ENCODE results near the gene FAM83G.
A peak's percentile ranks its signal among the peaks of the same experiment; 100 is the strongest.

FAM83G gene

DNA sequence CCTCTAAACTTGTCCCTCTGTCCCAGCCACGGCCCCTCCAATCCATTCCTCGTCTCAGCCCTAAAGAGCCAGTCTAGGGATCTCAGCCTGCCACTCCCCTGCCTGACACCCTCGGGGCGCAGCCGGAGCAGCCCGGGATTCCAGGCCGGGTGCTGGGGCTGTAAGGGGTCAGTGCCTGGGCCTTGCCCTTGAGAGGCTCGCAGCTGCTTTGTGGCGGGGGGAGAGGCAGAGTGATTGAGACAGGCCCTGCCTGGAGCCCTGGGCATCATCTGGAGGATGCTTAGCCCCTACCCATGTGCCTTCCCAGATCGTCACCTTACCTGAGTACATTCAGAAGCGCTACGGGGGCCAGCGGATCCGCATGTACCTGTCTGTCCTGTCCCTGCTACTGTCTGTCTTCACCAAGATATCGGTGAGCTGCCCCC lies 44.3 kb downstream of the FAM83G start:
- Histone ChIP-seq H3K27ac (ENCODE audit: extremely low read depth, low read depth, low read length) (no peak overlapping the region), H3K36me3 (ENCODE audit: control insufficient read depth in 2 of 2, insufficient read depth in 1 of 2, low read length in 2 of 2) (no peaks in the 10 kb centered on the region), H3K9me3 (ENCODE audit: control insufficient read depth, insufficient read depth, low read depth, low read length) (no peaks in the 10 kb centered on the region), H3K4me3 (ENCODE audit: low read depth, low read length) (no peak overlapping the region), H3K4me1 (ENCODE audit: control insufficient read depth, insufficient read depth, low read length) (no peaks in the 10 kb centered on the region)
- POLR2A ChIA-PET = interaction anchor here (1.0 kb wide), 1 partner anchor 173 kb away, joined by 3 read pairs; no protein-coding TSS in a partner anchor
- TF ChIP-seq ZNF555 (tag by site-specific recombination; conservative IDR thresholded peaks at IDR 0.05) (no peak), ZBTB1 (tag by site-specific recombination; IDR thresholded peaks at IDR 0.05) (no peak), ZNF140 (tag by site-specific recombination; IDR thresholded peaks at IDR 0.05) (no peak), ZNF155 (tag by site-specific recombination; IDR thresholded peaks at IDR 0.05) (no peak), ZFP3 (tag by site-specific recombination; IDR thresholded peaks at IDR 0.05; ENCODE audit: low read depth) (no peak), ZNF548 (tag by site-specific recombination; IDR thresholded peaks at IDR 0.05) (no peak), ZNF521 (tag by site-specific recombination; IDR thresholded peaks at IDR 0.05) (no peak), ZNF202 (tag by site-specific recombination; IDR thresholded peaks at IDR 0.05; ENCODE audit: borderline replicate concordance) (no peak), ZNF558 (tag by site-specific recombination; IDR thresholded peaks at IDR 0.05) (no peak), ZNF223 (tag by site-specific recombination; IDR thresholded peaks at IDR 0.05) (no peak), EGR2 (tag by site-specific recombination; IDR thresholded peaks at IDR 0.05; ENCODE audit: low read depth) (no peak), BCL11A (tag by site-specific recombination; IDR thresholded peaks at IDR 0.05; ENCODE audit: low read depth) (no peak)
- TF ChIP-seq, protein P1, sequence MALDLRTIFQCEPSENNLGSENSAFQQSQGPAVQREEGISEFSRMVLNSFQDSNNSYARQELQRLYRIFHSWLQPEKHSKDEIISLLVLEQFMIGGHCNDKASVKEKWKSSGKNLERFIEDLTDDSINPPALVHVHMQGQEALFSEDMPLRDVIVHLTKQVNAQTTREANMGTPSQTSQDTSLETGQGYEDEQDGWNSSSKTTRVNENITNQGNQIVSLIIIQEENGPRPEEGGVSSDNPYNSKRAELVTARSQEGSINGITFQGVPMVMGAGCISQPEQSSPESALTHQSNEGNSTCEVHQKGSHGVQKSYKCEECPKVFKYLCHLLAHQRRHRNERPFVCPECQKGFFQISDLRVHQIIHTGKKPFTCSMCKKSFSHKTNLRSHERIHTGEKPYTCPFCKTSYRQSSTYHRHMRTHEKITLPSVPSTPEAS (tag by site-specific recombination; IDR thresholded peaks at IDR 0.05) = no peak
- TF ChIP-seq, protein P2, sequence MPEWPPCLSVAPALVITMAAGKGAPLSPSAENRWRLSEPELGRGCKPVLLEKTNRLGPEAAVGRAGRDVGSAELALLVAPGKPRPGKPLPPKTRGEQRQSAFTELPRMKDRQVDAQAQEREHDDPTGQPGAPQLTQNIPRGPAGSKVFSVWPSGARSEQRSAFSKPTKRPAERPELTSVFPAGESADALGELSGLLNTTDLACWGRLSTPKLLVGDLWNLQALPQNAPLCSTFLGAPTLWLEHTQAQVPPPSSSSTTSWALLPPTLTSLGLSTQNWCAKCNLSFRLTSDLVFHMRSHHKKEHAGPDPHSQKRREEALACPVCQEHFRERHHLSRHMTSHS (tag by site-specific recombination; IDR thresholded peaks at IDR 0.05) = no peak
- TF ChIP-seq, protein P3, sequence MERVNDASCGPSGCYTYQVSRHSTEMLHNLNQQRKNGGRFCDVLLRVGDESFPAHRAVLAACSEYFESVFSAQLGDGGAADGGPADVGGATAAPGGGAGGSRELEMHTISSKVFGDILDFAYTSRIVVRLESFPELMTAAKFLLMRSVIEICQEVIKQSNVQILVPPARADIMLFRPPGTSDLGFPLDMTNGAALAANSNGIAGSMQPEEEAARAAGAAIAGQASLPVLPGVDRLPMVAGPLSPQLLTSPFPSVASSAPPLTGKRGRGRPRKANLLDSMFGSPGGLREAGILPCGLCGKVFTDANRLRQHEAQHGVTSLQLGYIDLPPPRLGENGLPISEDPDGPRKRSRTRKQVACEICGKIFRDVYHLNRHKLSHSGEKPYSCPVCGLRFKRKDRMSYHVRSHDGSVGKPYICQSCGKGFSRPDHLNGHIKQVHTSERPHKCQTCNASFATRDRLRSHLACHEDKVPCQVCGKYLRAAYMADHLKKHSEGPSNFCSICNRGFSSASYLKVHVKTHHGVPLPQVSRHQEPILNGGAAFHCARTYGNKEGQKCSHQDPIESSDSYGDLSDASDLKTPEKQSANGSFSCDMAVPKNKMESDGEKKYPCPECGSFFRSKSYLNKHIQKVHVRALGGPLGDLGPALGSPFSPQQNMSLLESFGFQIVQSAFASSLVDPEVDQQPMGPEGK (tag by site-specific recombination; IDR thresholded peaks at IDR 0.05) = no peak
- CTCF ChIA-PET = interaction anchor here (0.6 to 3.7 kb wide), 15 partner anchors 8 to 600 kb away, joined by 3 to 31 read pairs (median 9); partner anchors contain the start of genes FAM83G and SLC5A10

DNA sequence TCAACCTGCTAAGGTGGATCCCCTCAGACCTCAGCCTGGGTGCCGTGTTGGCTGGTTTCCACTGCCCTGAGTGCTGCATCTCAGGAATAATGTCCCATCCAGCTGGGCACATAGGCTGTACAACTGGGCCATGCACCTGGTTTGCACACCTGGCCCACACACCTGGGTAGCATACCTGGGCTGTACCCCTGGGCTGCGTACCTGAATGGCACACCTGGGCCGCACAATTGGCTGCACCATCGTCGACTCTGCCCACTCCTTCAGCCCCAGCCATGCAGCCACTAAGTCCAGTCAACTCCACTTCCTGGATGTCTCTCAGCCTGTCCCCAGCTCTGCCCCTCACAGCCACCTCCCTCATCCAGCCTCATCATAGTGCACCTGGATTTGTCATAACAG lies 44.7 kb downstream of the FAM83G start:
- TF ChIP-seq ZNF76 (tag by site-specific recombination; IDR thresholded peaks at IDR 0.05; ENCODE audit: borderline replicate concordance, low read depth) (no peak), GLIS1 (tag by site-specific recombination; IDR thresholded peaks at IDR 0.05) (no peak), HOXA7 (CRISPR knock-in tag; IDR thresholded peaks at IDR 0.05; ENCODE audit: borderline replicate concordance) (no peak), ZEB2 (tag by site-specific recombination; IDR thresholded peaks at IDR 0.05) (peak; percentile 72), ZNF341 (tag by site-specific recombination; IDR thresholded peaks at IDR 0.05; ENCODE audit: low read depth) (no peak)
- TF ChIP-seq, protein P4, sequence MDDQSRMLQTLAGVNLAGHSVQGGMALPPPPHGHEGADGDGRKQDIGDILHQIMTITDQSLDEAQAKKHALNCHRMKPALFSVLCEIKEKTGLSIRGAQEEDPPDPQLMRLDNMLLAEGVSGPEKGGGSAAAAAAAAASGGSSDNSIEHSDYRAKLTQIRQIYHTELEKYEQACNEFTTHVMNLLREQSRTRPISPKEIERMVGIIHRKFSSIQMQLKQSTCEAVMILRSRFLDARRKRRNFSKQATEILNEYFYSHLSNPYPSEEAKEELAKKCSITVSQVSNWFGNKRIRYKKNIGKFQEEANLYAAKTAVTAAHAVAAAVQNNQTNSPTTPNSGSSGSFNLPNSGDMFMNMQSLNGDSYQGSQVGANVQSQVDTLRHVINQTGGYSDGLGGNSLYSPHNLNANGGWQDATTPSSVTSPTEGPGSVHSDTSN (CRISPR knock-in tag; IDR thresholded peaks at IDR 0.05) = no peak
- ChIA-PET CTCF (interaction anchor here (0.7 to 3.7 kb wide), 7 partner anchors 11 to 600 kb away, joined by 3 to 31 read pairs (median 13); partner anchors contain the start of gene FAM83G), POLR2A (no interaction called here)
- no peaks in the 10 kb centered on the region for H3K4me1 ChIP-seq (ENCODE audit: control insufficient read depth, insufficient read depth, low read length)
- no peaks in the 10 kb centered on the region for H3K36me3 ChIP-seq (ENCODE audit: control insufficient read depth in 2 of 2, insufficient read depth in 1 of 2, low read length in 2 of 2)
- no peak overlapping the region for H3K4me3 ChIP-seq (ENCODE audit: low read depth, low read length)
- no peak overlapping the region for H3K27ac ChIP-seq (ENCODE audit: extremely low read depth, low read depth, low read length)
- no peaks in the 10 kb centered on the region for H3K9me3 ChIP-seq (ENCODE audit: control insufficient read depth, insufficient read depth, low read depth, low read length)
